Right hindlimb (tissue), 1 donor: ENCODE results near the gene USP48.

Source experiments
- DNase-seq: peaks from one replicate; pipeline ENCODE4 v3.0.0-alpha.2; 2018

USP48 gene

GRCh38 chr1:21667348-21668231 is 115.4 kb downstream of the USP48 start:
- DNase-seq, result no peak

- DNase-seq, result no peak
Measured at GRCh38 chr1:21666576-21667320, 116.2 kb downstream of the USP48 start.

GRCh38 chr1:21665711-21666575 is 117.0 kb downstream of the USP48 start:
- DNase-seq, result peak; percentile 57

- no peak for DNase-seq
Measured at GRCh38 chr1:21664806-21665588, 118.0 kb downstream of the USP48 start.

- no peak for DNase-seq
Measured at GRCh38 chr1:21663951-21664805, 118.8 kb downstream of the USP48 start.

- no peak for DNase-seq
Measured at GRCh38 chr1:21663248-21663950, 119.5 kb downstream of the USP48 start.

GRCh38 chr1:21662426-21663247 is 120.3 kb downstream of the USP48 start:
- no peak for DNase-seq

- no peak for DNase-seq
Measured at GRCh38 chr1:21661886-21662285, 121.1 kb downstream of the USP48 start.

GRCh38 chr1:21659924-21660326 is 123.0 kb downstream of the USP48 start:
- DNase-seq, result no peak

- DNase-seq, result peak; percentile 85
Measured at GRCh38 chr1:21659099-21659923, 123.6 kb downstream of the USP48 start.

GRCh38 chr1:21657456-21658190 is 125.3 kb downstream of the USP48 start:
- DNase-seq, result no peak

GRCh38 chr1:21655748-21656147 is 127.2 kb downstream of the USP48 start:
- DNase-seq, result no peak

GRCh38 chr1:21655259-21655658 is 127.7 kb downstream of the USP48 start:
- no peak for DNase-seq

GRCh38 chr1:21654209-21654608 is 128.7 kb downstream of the USP48 start:
- DNase-seq, result no peak

- DNase-seq, result peak; percentile 37
Measured at GRCh38 chr1:21653744-21654100, 129.2 kb downstream of the USP48 start.

GRCh38 chr1:21652937-21653743 is 129.8 kb downstream of the USP48 start:
- DNase-seq, result no peak
